IPS-15b (cell line): ENCODE results near the gene GJA4.
"Not testable (repeated sequence)": the region's sequence is repeated elsewhere in the genome, so short reads cannot be mapped to it uniquely, and the experiment has no call there.

Source experiments
- H3K27me3 ChIP-seq: one replicate; pipeline ENCODE4 v1.6.1; 2013; ENCODE audit warnings: low read length; ENCODE audit not compliant: control insufficient read depth, insufficient read depth
- H3K36me3 ChIP-seq: one replicate; pipeline ENCODE4 v1.6.1; 2013; ENCODE audit warnings: low read length; ENCODE audit not compliant: control insufficient read depth, insufficient read depth
- H3K4me1 ChIP-seq: one replicate; pipeline ENCODE4 v1.6.1; 2013; ENCODE audit warnings: mild to moderate bottlenecking, low read length; ENCODE audit not compliant: control insufficient read depth, insufficient read depth
- H3K4me3 ChIP-seq: one replicate; pipeline ENCODE4 v1.5.1; 2013; ENCODE audit warnings: low read depth, low read length
- H3K9ac ChIP-seq: one replicate; pipeline ENCODE4 v1.6.1; 2013; ENCODE audit warnings: low read depth, mild to moderate bottlenecking, low read length
- H3K9me3 ChIP-seq: one replicate; pipeline ENCODE4 v1.6.1; 2013; ENCODE audit warnings: mild to moderate bottlenecking, low read length; ENCODE audit not compliant: control insufficient read depth, insufficient read depth

Gene GJA4

GRCh38 chr1:34795916-34796315, 3.1 kb downstream of the GJA4 start:
- no peak overlapping the region for H3K4me3 ChIP-seq
- peaks cover 4% of the 10 kb centered on the region for H3K4me1 ChIP-seq
- H3K27me3 ChIP-seq = peaks cover 22% of the 10 kb centered on the region
- H3K9me3 ChIP-seq = no peaks in the 10 kb centered on the region
- H3K9ac ChIP-seq = no peak overlapping the region
- H3K36me3 ChIP-seq = no peaks in the 10 kb centered on the region

- peaks cover 4% of the 10 kb centered on the region for H3K4me1 ChIP-seq
- peaks cover 17% of the 10 kb centered on the region for H3K27me3 ChIP-seq
- no peaks in the 10 kb centered on the region for H3K36me3 ChIP-seq
- H3K4me3 ChIP-seq = no peak overlapping the region
- no peak overlapping the region for H3K9ac ChIP-seq
- no peaks in the 10 kb centered on the region for H3K9me3 ChIP-seq
Observed at GRCh38 chr1:34796990-34797389, 4.2 kb downstream of the GJA4 start.

- Histone ChIP-seq H3K27me3 (no peaks in the 10 kb centered on the region), H3K4me3 (no peak overlapping the region), H3K9me3 (no peaks in the 10 kb centered on the region), H3K9ac (no peak overlapping the region), H3K4me1 (peaks cover 4% of the 10 kb centered on the region), H3K36me3 (no peaks in the 10 kb centered on the region)
Observed at GRCh38 chr1:34800214-34800613, 7.4 kb downstream of the GJA4 start.

DNA sequence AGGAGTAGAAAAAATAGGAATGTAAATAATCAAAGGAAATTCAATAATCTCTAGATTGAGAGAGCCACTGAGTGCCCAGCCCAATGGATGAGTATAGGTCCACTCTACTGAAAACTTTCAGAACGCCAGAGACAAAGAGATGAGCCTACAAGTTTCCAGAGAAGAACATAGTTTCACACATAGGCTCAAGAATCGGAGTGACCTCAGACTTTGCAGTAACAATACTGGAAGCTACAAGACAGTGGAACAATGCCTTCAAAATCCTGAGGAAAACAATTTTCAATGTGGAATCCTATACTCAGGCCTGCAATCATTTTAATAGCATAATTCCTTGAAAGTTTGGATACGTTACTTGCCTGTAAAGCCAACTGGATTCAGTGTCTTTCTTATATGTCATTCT, 11.0 kb downstream of the GJA4 start:
- H3K27me3 ChIP-seq = no peaks in the 10 kb centered on the region
- H3K36me3 ChIP-seq = no peaks in the 10 kb centered on the region
- no peak overlapping the region for H3K4me3 ChIP-seq
- no peaks in the 10 kb centered on the region for H3K4me1 ChIP-seq
- H3K9ac ChIP-seq = no peak overlapping the region
- H3K9me3 ChIP-seq = no peaks in the 10 kb centered on the region

GRCh38 chr1:34806396-34806795, 13.6 kb downstream of the GJA4 start:
- no peaks in the 10 kb centered on the region for H3K27me3 ChIP-seq
- H3K4me3 ChIP-seq = no peak overlapping the region
- no peaks in the 10 kb centered on the region for H3K9me3 ChIP-seq
- no peak overlapping the region for H3K9ac ChIP-seq
- H3K4me1 ChIP-seq = no peaks in the 10 kb centered on the region
- no peaks in the 10 kb centered on the region for H3K36me3 ChIP-seq

- Histone ChIP-seq H3K4me3 (no peak overlapping the region), H3K9ac (no peak overlapping the region), H3K36me3 (no peaks in the 10 kb centered on the region), H3K9me3 (no peaks in the 10 kb centered on the region), H3K4me1 (no peaks in the 10 kb centered on the region), H3K27me3 (no peaks in the 10 kb centered on the region)
Observed at GRCh38 chr1:34808051-34808810, 15.4 kb downstream of the GJA4 start.

- H3K9me3 ChIP-seq, H3K9ac ChIP-seq, H3K27me3 ChIP-seq, H3K4me1 ChIP-seq, H3K36me3 ChIP-seq, H3K4me3 ChIP-seq: not testable (repeated sequence)
Observed at GRCh38 chr1:34810781-34811180, 18.0 kb downstream of the GJA4 start.

DNA sequence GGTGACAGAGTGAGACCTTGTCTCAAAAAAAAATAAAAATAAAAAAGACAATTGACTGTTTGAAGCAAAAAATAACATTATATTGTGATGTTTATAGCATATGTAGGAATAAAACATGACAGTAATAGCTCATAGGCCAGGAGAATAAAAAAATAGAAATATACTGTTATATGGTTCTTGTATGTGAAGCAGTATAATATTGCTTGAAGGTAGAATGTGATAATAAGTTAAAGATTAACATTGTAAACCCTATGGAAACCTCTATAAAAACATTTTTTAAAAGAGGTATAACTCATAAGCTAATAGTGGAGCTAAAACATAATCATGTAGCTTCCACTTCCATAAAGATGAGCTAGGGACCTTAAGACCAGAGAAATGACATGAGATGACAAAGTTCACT, 23.5 kb downstream of the GJA4 start:
- H3K36me3 ChIP-seq = no peaks in the 10 kb centered on the region
- H3K4me1 ChIP-seq = no peaks in the 10 kb centered on the region
- H3K4me3 ChIP-seq = no peak overlapping the region
- H3K27me3 ChIP-seq = no peaks in the 10 kb centered on the region
- H3K9me3 ChIP-seq = no peaks in the 10 kb centered on the region
- no peak overlapping the region for H3K9ac ChIP-seq

GRCh38 chr1:34816778-34817177, 24.0 kb downstream of the GJA4 start:
- no peaks in the 10 kb centered on the region for H3K9me3 ChIP-seq
- no peaks in the 10 kb centered on the region for H3K4me1 ChIP-seq
- no peak overlapping the region for H3K4me3 ChIP-seq
- H3K36me3 ChIP-seq = no peaks in the 10 kb centered on the region
- no peak overlapping the region for H3K9ac ChIP-seq
- no peaks in the 10 kb centered on the region for H3K27me3 ChIP-seq

DNA sequence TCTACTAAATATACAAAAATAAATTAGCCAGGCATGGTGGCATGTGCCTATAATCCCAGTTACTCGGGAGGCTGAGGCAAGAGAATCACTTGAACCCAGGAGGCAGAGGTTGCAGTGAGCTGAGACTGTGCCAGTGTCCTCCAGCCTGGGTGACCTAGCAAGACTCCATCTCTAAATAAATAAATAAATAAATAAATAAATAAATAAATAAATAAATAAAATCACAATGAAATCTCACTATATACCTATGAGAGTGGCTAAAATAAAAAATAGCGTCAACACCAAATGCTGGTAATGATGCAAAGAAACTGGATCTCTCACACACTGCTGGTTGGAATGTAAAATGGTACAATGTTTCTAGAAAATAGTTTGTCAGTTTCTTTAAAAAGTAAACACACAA, 26.1 kb downstream of the GJA4 start:
- not testable (repeated sequence) for H3K36me3 ChIP-seq, H3K4me3 ChIP-seq, H3K27me3 ChIP-seq, H3K9ac ChIP-seq, H3K9me3 ChIP-seq, H3K4me1 ChIP-seq

- H3K27me3 ChIP-seq = no peaks in the 10 kb centered on the region
- no peak overlapping the region for H3K4me3 ChIP-seq
- no peaks in the 10 kb centered on the region for H3K9me3 ChIP-seq
- no peak overlapping the region for H3K9ac ChIP-seq
- no peaks in the 10 kb centered on the region for H3K4me1 ChIP-seq
- H3K36me3 ChIP-seq = no peaks in the 10 kb centered on the region
Observed at GRCh38 chr1:34822202-34822601, 29.4 kb downstream of the GJA4 start.

DNA sequence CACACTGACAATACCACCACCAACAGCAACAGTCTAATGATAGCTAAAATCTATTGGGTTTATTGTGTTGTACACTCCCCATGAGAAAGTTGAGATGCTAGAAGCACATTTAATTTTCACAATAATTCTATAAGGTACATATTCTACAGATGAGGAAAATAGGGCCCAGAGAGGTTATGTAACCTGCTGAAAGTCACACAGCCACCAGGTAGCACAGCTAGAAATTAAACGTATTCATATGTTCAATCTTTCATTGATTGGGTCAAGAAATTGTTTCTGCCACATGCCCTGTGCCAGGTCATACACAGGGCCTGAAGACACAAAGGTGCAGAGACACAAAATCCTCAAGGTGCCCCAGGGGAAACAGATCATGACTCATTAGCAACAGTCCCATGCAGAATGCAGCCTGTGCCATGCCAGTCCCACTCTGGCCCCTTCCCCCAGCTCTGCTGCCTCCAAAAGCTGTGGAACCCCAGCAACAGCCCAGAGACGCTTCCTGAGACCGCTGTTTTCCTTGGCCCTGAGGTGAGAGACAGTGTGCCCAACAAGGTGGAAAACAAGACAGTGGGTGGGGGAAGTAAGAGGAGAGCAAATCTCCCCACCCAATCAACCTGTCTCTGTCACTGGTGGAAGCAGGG, 32.1 kb downstream of the GJA4 start:
- Histone ChIP-seq H3K4me1 (no peaks in the 10 kb centered on the region), H3K36me3 (no peaks in the 10 kb centered on the region), H3K27me3 (no peaks in the 10 kb centered on the region), H3K9me3 (no peaks in the 10 kb centered on the region), H3K9ac (no peak overlapping the region), H3K4me3 (no peak overlapping the region)
